Neural progenitor cell (in vitro differentiated cells): ENCODE measurements around the gene GABARAPL1.

ENCODE experiments used
- CTCF ChIP-seq: fragments of 200-600 bp; sonication (generic); IDR thresholded peaks from 2 replicates; pipeline ENCODE4 v1.5.1; 2017; ENCODE audit warnings: antibody characterized with exemption, mild to moderate bottlenecking
- EZH2 ChIP-seq: fragments of 200-600 bp; sonication (generic); IDR thresholded peaks from 2 replicates; pipeline ENCODE4 v1.6.1; 2017; ENCODE audit warnings: antibody characterized with exemption, mild to moderate bottlenecking, moderate library complexity

DNA sequence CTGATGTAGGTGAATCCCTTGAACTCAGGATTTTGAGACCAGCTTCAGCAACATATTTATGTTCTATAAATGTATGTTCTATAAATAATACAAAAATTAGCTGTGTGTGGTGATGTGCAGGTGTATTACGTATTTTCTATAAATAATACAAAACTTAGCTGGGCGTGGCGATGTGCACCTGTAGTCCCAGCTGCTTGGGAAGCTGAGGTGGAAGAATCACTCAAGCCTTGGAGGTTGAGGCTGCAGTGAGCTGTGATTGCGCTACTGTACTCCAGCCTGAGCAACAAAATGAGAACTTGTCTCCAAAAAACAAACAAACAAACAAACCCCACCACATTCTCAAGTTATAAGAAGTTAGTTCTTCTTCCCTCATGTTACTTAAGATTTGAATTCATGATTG is 39.5 kb downstream of the GABARAPL1 start:
- TF ChIP-seq CTCF (no peak), EZH2 (no peak)
